Measurements from ENCODE around the gene LDHAL6B. TPM values are rescaled to one million over a fixed set of nuclear protein-coding genes. Genes with fewer than 3 reads are reported as not detected.

The LDHAL6B gene
- total and polyA plus RNA-seq, 9 of the 15 experiments (the other 6 are each of a cell fraction or from before 2014, with no cell fraction given) = not detected

DNA sequence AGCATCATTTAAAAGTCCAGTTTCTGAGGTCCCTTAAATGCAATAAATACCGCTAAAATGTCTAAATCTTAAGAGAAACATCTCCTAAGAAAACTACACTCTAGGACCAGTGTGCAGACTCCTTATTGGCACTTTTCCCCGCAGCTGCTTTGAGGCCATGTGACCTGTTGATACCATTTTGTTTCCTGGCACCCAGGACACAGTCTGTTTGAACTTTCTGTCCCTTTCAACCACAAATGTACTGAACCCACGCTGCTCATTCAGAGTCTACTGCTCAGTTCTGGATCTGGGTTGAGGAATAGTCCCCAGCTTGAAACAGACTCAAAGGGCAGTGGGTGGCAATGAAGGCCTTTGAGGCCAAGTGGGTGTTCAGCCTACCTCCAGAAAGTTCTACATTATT, 17.1 kb downstream of the LDHAL6B start:
- intact Hi-C loops (cut with micrococcal nuclease) (no loop called here), in situ Hi-C loops (cut with MboI) (no loop called here)
- H3K4me2 ChIP-seq (ENCODE audit: insufficient read depth, low read length) = no peak overlapping the region
- no peak overlapping the region for H3K27ac ChIP-seq (ENCODE audit: extremely low read depth, low read depth, low read length)
- no peaks in the 10 kb centered on the region for H4K20me1 ChIP-seq (replicated peaks; ENCODE audit: control insufficient read depth, insufficient read depth, low read length)
- ChIA-PET POLR2A (no interaction called here), CTCF (ENCODE audit: low intra/inter-chr PET ratio) (no interaction called here)
- H3K27me3 ChIP-seq (ENCODE audit: control insufficient read depth in 2 of 2, insufficient read depth in 2 of 2, low read length in 2 of 2) = peaks cover 15 to 16% of the 10 kb centered on the region in 2 experiments; a peak in 4 of 5 replicates
- ATAC-seq (no peak), DNase-seq (ENCODE audit: extremely low read depth in 1 of 4, low spot score in 3 of 4) (no peak), FAIRE-seq (no peak)
- H3K4me3 ChIP-seq = no peak overlapping the region
- 3% methylated on average over 3 of the region's 3 CpGs for WGBS (ENCODE audit: insufficient coverage, low coverage, missing lambda C conversion rate)
- no peaks in the 10 kb centered on the region for H3K36me3 ChIP-seq (ENCODE audit: control insufficient read depth, insufficient read depth, low read length)
- H3K79me2 ChIP-seq (ENCODE audit: control insufficient read depth, insufficient read depth, low read length) = no peaks in the 10 kb centered on the region
- no peaks in the 10 kb centered on the region for H3K9me1 ChIP-seq (ENCODE audit: control insufficient read depth, insufficient read depth, low read length)
- no peak overlapping the region for H3K9ac ChIP-seq (ENCODE audit: insufficient read depth in 1 of 2, low read depth in 2 of 2, low read length in 2 of 2)
- H3K4me1 ChIP-seq (replicated peaks in 1 of 2; ENCODE audit: control insufficient read depth in 2 of 2, insufficient read depth in 2 of 2, low read length in 2 of 2) = no peaks in the 10 kb centered on the region
- no peaks in the 10 kb centered on the region for H3K9me3 ChIP-seq (replicated peaks; ENCODE audit: control insufficient read depth, insufficient read depth, low read depth, low read length)
- no TSS peak for BruUV-seq (replicated peaks)
- no peak overlapping the region for H2AFZ ChIP-seq (ENCODE audit: low read depth, low read length)
- TF ChIP-seq ELF2 (CRISPR knock-in tag; IDR thresholded peaks at IDR 0.05) (no peak), ZBED1 (IDR thresholded peaks at IDR 0.05) (no peak), SUPT5H (IDR thresholded peaks at IDR 0.05) (no peak), MCM5 (IDR thresholded peaks at IDR 0.05; ENCODE audit: low read depth) (no peak), JUN (IDR thresholded peaks at IDR 0.05; ENCODE audit: borderline replicate concordance, low read depth, low read length) (no peak), JUN (CRISPR knock-in tag; IDR thresholded peaks at IDR 0.05; ENCODE audit: borderline replicate concordance) (no peak), ZBTB7A (IDR thresholded peaks at IDR 0.05; ENCODE audit: borderline replicate concordance, control insufficient read depth, low read depth, low read length) (no peak), KDM4B (IDR thresholded peaks at IDR 0.05; ENCODE audit: borderline replicate concordance in 2 of 2, low read depth in 1 of 2) (no peak), PREB (CRISPR knock-in tag; IDR thresholded peaks at IDR 0.05) (no peak), ZEB2 (IDR thresholded peaks at IDR 0.05) (no peak), ZNF408 (CRISPR knock-in tag; IDR thresholded peaks at IDR 0.05; ENCODE audit: low read depth) (no peak), TCF7L2 (IDR thresholded peaks at IDR 0.05; ENCODE audit: low read depth, low read length) (no peak)
- TF ChIP-seq, protein P1, sequence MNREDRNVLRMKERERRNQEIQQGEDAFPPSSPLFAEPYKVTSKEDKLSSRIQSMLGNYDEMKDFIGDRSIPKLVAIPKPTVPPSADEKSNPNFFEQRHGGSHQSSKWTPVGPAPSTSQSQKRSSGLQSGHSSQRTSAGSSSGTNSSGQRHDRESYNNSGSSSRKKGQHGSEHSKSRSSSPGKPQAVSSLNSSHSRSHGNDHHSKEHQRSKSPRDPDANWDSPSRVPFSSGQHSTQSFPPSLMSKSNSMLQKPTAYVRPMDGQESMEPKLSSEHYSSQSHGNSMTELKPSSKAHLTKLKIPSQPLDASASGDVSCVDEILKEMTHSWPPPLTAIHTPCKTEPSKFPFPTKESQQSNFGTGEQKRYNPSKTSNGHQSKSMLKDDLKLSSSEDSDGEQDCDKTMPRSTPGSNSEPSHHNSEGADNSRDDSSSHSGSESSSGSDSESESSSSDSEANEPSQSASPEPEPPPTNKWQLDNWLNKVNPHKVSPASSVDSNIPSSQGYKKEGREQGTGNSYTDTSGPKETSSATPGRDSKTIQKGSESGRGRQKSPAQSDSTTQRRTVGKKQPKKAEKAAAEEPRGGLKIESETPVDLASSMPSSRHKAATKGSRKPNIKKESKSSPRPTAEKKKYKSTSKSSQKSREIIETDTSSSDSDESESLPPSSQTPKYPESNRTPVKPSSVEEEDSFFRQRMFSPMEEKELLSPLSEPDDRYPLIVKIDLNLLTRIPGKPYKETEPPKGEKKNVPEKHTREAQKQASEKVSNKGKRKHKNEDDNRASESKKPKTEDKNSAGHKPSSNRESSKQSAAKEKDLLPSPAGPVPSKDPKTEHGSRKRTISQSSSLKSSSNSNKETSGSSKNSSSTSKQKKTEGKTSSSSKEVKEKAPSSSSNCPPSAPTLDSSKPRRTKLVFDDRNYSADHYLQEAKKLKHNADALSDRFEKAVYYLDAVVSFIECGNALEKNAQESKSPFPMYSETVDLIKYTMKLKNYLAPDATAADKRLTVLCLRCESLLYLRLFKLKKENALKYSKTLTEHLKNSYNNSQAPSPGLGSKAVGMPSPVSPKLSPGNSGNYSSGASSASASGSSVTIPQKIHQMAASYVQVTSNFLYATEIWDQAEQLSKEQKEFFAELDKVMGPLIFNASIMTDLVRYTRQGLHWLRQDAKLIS (CRISPR knock-in tag; IDR thresholded peaks at IDR 0.05) = no peak
- TF ChIP-seq, protein P2, sequence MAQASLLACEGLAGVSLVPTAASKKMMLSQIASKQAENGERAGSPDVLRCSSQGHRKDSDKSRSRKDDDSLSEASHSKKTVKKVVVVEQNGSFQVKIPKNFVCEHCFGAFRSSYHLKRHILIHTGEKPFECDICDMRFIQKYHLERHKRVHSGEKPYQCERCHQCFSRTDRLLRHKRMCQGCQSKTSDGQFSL (CRISPR knock-in tag; IDR thresholded peaks at IDR 0.05) = no peak
- TF ChIP-seq, protein P2 (tag; IDR thresholded peaks at IDR 0.05) = no peak
- TF ChIP-seq, protein P3, sequence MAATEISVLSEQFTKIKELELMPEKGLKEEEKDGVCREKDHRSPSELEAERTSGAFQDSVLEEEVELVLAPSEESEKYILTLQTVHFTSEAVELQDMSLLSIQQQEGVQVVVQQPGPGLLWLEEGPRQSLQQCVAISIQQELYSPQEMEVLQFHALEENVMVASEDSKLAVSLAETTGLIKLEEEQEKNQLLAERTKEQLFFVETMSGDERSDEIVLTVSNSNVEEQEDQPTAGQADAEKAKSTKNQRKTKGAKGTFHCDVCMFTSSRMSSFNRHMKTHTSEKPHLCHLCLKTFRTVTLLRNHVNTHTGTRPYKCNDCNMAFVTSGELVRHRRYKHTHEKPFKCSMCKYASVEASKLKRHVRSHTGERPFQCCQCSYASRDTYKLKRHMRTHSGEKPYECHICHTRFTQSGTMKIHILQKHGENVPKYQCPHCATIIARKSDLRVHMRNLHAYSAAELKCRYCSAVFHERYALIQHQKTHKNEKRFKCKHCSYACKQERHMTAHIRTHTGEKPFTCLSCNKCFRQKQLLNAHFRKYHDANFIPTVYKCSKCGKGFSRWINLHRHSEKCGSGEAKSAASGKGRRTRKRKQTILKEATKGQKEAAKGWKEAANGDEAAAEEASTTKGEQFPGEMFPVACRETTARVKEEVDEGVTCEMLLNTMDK (IDR thresholded peaks at IDR 0.05; ENCODE audit: borderline replicate concordance, insufficient read depth, low read depth, low read length, poor library complexity, severe bottlenecking) = no peak
